ENCODE data around the gene CYP4F2.
"Not testable (repeated sequence)": the region's sequence is repeated elsewhere in the genome, so short reads cannot be mapped to it uniquely, and the experiment has no call there.

Gene CYP4F2, protein sequence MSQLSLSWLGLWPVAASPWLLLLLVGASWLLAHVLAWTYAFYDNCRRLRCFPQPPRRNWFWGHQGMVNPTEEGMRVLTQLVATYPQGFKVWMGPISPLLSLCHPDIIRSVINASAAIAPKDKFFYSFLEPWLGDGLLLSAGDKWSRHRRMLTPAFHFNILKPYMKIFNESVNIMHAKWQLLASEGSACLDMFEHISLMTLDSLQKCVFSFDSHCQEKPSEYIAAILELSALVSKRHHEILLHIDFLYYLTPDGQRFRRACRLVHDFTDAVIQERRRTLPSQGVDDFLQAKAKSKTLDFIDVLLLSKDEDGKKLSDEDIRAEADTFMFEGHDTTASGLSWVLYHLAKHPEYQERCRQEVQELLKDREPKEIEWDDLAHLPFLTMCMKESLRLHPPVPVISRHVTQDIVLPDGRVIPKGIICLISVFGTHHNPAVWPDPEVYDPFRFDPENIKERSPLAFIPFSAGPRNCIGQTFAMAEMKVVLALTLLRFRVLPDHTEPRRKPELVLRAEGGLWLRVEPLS

DNA sequence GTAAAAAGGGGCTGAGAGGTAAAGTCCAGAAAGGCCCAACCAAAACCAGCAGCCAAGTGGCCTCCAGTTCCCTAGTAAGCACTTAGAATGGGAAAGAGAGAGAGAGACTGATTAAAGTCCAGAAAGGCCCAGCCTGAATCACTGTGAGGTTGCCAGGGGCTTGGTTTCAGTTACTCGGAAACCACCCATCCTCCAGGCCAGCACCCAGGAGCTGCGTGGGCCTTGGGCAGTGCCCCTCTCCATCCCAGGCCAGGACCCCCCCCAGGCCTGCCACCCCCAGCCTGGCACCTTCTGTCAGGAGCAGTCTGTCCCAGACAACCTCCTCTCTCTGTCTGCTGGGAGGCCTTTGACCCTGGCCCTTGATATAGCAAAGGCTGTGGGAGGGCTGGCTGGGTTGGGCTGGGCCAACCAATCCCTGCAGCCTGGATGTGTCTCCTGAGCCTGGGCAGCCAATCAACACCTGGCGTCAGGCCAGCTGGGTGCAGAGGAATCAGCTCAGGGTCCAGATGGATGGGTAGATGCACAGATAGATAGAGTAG, at the start of gene CYP4F2:
TSS of gene CYP4F2 (minus strand) at position 337 of the 539 bp plus-strand sequence. CDS start 463 bp downstream, outside the sequence.
- DNase-seq (ENCODE audit: low spot score) = no peak

DNA sequence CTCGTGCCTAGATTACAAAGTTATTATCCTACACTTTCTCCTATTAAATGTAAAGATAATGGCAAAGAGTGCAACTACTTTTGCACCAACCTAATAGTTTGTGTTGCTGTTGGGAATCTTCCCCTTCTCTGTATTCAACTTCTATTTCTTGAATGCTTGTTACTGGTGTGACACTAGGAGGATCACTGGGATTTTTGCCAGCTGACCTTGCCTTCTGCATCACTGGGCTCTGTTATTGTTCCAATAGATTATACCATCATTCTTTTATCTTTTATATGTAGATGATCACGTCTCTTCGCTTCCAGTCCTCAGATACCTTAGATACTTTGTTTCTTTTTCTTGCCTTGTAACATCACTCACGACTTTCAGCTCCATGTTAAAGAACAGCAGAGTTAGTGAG, 47.4 kb upstream of the CYP4F2 start:
- DNase-seq (ENCODE audit: low spot score) = no peak

DNA sequence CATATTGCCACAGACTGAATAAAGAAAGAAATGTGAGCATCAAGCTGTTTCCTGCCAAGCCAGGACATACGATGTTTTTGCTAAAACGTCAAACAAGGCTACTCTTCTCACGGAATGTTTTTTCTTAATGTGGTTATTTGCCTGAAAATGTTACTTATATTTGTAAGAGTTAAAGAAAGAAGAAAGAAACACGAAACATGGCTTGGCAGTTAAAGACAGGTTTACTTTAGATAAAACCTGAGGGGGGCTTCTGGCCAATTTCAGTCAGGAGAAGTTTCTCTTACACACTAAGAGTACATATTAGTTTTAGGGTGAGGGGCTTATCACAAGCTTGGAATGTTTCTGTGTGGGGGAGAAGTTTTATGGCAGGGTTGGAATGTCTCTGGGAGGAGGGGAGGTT, 46.5 kb upstream of the CYP4F2 start:
- no peak for DNase-seq (ENCODE audit: low spot score)

DNA sequence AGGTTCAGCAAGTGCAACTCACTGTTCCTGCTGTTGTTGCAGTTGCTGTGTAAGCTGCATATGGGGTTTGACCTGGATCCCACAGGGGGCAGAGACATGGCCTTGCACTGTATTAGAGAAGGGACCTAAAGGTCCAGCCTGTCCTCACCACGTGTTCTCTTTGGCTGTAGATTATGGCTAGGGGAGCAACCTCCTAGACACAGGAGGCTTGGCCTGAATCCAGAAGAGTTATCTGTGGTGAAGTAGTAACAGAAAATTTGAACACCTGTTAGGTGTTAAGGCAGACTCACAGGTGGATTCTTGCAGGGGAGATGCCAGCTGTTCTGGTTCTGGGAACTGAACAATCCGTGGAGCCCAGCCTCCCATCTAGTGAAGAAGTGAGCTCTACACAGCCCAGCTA, 39.9 kb upstream of the CYP4F2 start:
- no peak for DNase-seq (ENCODE audit: low spot score)

DNA sequence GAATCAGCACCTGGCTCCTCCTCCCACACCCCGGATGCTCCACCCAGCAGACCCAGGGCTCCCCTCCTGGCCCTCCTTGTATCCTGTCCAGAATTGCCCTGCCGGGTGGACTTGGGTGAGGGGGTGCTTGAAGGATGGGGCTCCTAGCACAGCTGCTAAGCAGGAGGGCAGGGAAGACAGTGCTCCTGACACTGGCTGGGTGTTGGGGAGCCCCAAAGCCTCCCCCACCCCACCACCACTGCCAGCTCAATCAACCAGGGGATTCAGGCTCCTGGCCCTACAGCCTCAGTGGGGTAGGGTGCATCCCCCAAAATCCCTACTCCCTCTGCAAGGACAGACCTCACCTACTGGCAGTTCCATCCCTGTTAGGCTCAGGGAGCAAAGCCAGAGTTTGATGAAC, 39.1 kb upstream of the CYP4F2 start:
- no peak for DNase-seq (ENCODE audit: low spot score)

DNA sequence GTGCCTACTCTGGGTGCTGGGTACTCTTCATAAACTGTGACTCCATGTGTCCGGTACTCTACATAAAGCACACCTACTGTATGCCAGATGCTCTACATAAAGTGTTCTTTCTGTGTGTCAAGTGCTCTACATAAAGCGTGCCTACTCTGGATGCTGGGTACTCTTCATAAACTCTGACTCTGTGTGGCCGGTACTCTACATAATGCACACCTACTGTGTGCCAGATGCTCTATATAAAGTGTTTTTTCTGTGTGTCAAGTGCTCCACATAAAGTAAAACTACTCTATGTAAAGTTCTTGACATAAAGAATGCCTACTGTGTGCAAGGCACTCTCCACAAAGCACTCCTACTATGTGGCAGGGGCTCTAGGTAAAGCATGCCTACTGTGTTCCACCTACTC, 38.3 kb upstream of the CYP4F2 start:
- DNase-seq (ENCODE audit: low spot score) = no peak

DNA sequence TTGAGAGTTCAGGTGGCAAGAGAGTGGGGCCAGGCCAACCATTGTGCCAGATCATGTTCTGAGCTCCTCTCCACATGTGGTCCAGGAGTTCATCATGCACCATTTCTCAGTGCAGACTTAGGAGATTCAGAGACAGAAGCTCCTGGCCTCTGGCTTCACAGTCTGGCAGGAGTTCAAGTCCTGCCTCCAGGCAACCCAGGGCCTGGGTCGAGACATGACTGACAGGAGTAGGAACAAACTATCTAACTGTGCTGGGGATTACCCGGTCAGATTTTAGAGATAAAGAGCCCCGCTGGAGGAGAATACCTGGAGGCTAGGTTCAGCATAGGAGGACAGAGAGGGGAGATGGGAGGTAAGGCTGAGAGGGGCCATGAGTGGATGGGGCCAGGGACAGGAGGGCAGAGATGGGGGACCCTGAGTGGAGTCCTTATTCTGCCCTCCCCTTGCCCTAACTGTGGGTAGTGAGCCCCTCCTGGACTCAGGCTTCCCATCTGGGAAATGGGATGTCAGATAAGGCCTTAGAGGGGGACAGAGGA, 37.4 kb upstream of the CYP4F2 start:
- DNase-seq (ENCODE audit: low spot score) = no peak

DNA sequence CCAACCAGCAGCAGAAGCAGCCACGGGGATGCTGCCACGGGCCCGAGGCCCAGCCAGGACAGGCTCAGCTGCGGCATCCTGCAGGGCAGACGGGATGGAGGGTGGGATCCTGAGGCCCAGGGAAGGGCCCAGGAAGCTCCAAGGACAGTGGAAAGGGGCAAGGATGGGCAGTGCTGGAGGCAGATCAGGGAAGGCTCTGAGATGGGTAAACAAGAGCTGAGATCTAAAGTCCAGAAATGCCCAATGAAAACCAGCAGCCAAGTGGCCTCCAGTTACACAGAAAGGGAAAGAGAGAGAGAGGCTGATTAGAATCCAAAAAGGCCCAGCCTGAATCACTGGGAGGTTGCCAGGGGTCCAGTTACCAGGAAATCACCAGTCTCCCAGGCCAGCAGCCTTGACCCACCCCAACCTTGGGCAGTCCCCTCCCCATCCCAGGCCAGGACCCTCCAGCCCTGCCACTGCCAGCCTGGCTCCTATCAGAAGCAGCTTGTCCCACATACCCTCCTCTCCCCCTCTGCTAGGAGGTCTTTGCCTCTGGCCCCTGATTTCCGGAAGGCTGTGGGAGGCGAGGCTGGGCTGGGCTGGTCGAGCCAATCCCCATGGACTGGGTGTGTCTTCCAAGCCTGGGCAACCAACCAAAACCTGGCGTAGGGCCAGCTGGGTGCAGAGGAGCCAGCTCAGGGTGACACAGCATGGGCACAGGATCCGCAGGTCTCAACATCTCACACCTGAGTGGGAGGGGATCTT, 36.6 kb upstream of the CYP4F2 start, which contains the start of gene CYP4F11:
TSS of gene CYP4F11 (minus strand) at position 198 of the 747 bp plus-strand sequence. CDS start at position 77, 121 bp downstream.
- no peak for DNase-seq (ENCODE audit: low spot score)

DNA sequence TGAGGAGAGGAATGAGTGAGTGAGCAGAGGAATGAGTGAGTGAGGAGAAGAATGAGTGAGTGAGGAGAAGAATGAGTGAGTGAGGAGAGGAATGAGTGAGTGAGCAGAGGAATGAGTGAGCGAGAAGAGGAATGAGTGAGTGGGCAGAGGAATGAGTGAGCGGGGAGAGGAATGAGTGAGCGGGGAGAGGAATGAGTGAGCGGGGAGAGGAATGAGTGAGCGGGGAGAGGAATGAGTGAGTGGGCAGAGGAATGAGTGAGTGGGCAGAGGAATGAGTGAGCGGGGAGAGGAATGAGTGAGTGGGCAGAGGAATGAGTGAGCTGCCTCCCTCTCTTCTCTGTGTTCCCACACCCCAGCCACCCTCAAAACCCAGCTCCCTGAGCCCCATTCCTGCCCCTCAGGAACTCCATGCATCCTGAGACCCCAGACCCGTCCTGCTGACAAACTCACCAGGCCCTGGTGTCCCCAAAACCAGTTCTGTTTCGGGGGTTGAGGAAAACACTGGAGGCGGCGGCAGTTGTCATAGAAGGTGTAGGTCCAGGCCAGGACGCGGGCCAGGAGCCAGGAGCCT, 36.0 kb upstream of the CYP4F2 start:
- DNase-seq (ENCODE audit: low spot score) = not testable (repeated sequence)

DNA sequence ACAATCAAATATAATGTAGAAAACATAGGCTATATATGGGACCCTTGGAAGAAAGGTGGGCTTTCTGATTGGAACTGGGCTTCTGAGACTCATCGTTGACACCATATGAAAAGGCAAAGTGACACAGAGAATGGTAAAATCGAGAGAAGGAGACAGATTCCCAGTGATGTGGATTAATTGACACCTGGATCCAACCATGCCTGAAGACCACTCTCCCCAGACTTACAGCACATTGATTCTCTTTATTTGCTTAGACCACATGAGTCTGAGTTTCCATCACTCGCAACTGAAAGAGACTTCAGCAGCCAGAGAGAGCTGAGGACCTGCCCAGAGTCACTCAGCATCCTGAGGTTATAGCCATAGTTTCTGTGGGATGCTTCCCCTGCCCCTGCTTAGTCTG, 30.4 kb upstream of the CYP4F2 start:
- no peak for DNase-seq (ENCODE audit: low spot score)

DNA sequence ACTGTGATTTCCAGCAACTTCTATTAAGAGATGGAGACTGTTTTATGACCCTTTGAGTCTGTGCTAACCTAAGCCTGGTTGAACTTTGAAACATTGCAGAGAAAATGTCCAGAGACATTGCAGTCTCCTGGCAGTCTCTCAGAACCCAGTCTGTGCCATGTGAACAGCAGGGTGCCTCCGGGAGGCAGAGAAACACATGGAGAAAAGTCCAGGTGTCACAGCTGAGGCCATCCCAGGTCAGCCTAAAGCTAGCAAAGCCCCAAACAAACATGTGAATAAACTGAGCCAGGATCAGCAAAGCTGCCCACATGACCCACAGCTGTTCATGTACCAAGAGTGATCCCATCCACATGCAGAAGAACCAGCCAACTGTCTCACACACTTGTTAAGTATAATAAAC, 28.6 kb upstream of the CYP4F2 start:
- no peak for DNase-seq (ENCODE audit: low spot score)

DNA sequence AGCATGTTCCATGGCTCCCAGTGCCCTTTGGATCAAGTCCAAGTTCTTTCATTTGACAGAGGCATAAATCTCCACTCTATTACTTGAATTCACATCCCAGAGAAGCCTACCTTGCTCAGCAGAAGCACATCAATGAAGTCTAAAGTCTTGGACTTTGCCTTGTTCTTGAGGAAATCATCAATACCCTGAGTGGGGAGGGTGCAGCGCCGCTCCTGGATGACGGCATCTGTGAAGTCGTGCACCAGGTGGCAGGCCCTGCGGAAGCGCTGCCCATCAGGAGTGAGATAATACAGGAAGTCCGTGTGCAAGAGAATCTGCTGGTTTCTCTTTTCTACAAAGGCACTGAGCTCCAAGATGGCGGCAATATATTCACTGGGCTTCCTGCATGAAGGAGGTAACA, 25.8 kb upstream of the CYP4F2 start:
- DNase-seq (ENCODE audit: low spot score) = no peak

DNA sequence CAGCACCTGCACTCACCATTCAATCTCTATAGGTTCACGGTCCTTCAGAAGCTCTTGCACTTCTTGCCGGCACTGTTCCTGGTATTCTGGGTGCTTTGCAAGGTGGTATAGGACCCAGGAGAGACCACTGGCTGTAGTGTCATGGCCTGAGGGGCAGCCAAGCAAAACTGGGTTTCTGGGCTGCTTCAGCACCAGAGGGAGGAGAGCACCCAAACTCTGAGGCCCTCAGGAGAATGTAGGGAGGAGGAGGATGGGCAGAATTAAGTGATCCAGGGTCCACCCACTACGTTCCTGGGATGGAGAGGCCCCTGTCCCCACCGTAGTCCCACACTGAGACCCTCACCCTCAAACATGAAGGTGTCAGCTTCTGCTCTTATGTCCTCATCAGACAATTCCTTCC, 24.1 kb upstream of the CYP4F2 start:
- no peak for DNase-seq (ENCODE audit: low spot score)

DNA sequence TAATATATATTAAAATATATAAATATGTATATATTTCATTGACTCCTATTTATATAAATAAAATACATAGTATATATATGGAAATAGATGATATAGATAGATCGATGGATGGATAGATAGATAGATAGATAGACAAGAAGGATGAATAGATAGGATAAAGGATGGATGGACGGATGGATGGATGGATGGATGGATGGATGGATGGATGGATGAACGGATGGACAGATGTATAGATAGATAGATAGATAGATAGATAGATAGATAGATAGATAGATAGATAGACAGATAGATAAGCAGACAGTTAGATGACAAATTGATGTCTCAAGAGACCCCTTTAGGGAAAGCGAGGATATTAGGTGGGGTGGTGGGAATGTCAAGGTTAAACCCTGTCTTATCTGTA, 21.4 kb upstream of the CYP4F2 start:
- no peak for DNase-seq (ENCODE audit: low spot score)

DNA sequence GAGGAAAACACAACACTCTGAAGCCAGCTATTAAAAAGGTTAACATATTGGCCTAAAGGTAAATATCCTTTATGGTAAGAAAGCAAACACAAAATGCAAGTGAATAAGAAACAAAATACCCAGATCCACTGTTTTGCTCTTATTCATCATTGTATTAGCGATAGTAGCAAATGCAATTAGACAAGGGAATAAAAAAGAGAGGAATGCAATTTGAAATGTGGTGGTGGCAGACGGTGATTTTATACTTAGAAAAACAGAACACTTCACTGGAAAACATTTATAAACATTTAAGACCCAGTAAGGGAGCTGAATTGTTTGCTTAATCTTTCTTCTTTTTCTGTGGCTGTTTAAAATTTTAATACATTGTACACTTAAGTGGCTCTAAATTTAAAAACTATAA, 17.2 kb upstream of the CYP4F2 start:
- DNase-seq (ENCODE audit: low spot score) = no peak

DNA sequence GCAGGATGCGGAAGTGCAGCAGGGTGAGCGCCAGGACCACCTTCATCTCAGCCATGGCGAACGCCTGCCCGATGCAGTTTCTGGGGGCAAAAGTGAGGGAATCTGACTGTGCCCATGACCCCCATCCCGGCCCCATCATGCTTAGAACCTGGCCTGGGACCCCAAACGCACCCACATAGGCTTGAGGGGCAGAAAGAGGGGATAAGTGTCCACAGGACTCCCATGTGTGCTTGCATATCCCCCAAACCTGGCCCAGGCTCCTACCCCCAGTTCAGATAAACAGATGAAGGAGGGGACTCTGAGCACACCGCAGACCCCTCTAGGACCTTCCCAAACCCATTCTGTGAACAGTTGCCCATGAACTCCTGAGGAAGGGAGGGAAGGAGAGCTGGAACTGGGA, 16.0 kb upstream of the CYP4F2 start:
- no peak for DNase-seq (ENCODE audit: low spot score)

DNA sequence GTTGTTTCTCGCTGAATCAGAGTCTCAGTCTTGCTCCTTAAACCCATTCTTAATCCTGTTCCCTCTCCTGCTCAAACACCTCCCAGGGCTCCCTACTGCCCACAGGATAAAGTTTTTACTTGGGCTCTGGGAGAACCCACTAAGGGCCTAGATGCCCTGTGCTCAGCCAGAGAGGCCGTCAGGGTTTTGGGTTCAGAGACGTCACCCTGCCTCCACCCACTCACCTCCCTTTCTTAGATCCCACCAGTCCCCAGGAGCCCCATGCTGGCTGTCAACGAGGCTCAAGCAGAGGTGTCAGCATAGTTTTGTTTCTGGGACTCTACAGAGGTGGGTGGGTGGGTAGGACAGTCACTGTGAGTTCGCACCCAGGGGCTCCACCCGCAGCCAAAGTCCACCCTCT, 15.5 kb upstream of the CYP4F2 start:
- no peak for DNase-seq (ENCODE audit: low spot score)

DNA sequence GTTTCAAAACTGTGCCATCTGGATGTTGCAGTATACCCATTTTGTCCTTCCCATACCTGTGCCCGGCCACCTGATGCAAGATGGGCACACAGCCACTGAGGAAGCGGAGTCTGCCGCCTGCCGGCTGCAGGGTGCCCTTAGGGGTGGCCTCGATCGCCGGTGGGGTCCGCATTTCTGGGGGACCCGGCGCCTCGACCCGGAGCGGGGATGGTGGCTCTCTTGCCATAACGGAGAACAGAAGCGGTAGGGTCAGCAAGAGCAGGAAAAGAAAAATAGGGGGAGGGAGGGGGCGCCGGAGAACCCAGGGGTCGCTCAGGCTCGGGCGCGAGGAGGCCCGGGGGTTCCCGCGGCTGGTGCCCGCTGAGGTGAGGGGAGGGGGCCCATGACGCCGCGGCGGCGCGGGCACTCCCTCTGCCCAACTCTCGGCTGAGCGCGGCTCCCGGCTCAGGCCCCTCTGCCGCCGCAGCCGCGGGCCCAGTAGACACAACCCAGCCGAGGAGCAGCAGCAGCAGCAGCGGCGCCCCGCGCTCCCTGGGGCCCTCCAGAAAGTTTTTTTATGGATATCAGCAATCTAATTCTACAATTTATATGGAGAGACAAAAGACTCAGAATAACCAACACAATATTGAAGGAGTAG, 13.8 kb upstream of the CYP4F2 start:
- DNase-seq (ENCODE audit: low spot score) = no peak

DNA sequence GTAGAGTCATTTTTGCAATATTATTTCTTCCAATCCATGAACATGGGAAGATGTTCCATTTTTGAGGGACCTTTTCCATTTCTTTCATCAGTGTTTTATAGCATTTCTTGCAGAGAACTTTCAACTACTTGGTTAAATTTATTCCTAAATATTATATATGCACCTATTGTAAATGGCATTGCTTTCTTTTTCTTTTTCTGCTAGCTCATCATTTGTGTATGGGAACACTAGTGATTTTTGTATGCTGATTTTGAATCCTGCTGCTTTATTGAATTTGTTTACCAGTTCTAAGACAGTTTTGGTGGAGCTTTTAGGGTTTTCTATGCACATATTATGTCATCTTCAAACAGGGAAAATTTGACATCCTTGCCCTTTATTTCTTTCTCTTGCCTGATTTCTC, 7.2 kb upstream of the CYP4F2 start:
- no peak for DNase-seq (ENCODE audit: low spot score)

DNA sequence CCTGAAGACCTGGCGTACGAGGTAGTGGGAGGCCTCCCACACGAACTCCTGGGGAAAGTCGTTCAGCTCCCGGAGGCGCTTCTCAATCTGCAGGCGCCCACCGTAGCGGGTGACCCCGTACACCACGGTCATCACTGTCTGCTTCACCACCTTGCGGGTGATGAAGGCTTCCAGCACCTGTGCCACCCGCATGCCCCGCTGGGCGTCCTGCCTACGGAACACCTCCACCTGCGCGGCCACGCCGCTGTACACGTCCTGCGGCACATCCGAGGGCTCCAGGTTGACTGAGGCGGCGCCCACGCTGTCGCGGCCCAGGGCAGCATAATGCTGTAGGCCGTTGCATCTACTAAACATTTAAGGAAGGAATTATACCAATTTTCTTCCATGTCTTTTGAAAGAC, 5.0 kb upstream of the CYP4F2 start:
- DNase-seq (ENCODE audit: low spot score) = not testable (repeated sequence)

DNA sequence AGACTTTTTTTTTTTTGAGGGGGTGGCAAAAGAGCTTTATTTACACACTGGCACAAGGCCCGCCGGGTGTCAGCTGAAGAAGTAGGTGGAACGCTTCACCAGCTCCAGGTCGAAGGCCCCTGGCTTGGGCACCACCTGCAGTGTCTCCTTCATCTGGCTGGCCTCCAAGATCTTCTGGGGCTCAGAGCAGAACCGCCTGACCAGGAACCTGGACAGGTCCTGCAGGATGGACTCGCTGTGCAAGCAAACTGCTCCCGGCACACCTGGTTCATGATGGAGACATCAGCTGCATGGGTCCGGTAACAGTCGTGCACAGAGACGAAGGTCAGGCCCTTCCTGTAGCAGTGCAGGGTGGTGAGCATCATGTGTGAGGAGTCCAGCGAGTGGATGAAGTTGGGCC, 4.4 kb upstream of the CYP4F2 start:
- no peak for DNase-seq (ENCODE audit: low spot score)

DNA sequence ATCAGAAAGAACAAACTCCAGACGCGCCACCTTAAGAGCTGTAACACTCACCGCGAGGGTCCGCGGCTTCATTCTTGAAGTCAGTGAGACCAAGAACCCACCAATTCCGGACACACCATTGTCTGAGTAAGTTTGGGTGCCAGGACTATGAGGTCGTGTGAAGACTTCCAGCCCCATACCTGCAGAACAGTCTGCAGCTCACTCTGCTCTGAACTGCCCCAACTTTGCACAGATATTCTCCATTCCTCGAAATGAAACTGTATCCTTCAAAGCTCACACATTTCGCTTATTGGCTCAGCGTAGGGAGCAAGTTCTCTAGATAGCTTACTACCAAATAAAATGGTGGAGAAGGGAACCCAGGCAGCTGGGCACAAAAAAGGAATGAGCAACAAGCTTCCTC, 2.6 kb upstream of the CYP4F2 start:
- DNase-seq (ENCODE audit: low spot score) = no peak

All from hematopoietic multipotent progenitor cell treated with erythropoietin and hydrocortisone succinate and interleukin-3 and kit ligand, for 17 days (in vitro differentiated cells).